ENCODE measurements around the gene ARPC3. TPM values are rescaled to one million over a fixed set of nuclear protein-coding genes. Genes with fewer than 3 reads are reported as not detected.
A peak's percentile ranks its signal among the peaks of the same experiment; 100 is the strongest.

ARPC3 gene
- total and polyA plus RNA-seq, 9 of the 15 experiments (the other 6 are each of a cell fraction or from before 2014, with no cell fraction given): 74.2 to 575 (median 345) TPM

- TF ChIP-seq, protein P1, sequence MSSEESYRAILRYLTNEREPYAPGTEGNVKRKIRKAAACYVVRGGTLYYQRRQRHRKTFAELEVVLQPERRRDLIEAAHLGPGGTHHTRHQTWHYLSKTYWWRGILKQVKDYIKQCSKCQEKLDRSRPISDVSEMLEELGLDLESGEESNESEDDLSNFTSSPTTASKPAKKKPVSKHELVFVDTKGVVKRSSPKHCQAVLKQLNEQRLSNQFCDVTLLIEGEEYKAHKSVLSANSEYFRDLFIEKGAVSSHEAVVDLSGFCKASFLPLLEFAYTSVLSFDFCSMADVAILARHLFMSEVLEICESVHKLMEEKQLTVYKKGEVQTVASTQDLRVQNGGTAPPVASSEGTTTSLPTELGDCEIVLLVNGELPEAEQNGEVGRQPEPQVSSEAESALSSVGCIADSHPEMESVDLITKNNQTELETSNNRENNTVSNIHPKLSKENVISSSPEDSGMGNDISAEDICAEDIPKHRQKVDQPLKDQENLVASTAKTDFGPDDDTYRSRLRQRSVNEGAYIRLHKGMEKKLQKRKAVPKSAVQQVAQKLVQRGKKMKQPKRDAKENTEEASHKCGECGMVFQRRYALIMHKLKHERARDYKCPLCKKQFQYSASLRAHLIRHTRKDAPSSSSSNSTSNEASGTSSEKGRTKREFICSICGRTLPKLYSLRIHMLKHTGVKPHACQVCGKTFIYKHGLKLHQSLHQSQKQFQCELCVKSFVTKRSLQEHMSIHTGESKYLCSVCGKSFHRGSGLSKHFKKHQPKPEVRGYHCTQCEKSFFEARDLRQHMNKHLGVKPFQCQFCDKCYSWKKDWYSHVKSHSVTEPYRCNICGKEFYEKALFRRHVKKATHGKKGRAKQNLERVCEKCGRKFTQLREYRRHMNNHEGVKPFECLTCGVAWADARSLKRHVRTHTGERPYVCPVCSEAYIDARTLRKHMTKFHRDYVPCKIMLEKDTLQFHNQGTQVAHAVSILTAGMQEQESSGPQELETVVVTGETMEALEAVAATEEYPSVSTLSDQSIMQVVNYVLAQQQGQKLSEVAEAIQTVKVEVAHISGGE (CRISPR knock-in tag; IDR thresholded peaks at IDR 0.05): peak in 1 of 3 experiments; percentile 17; a peak in 2 of 6 replicates
- TF ChIP-seq CSDE1 (IDR thresholded peaks at IDR 0.05) (no peak), XRCC4 (IDR thresholded peaks at IDR 0.05; ENCODE audit: extremely low read depth, insufficient read depth, insufficient read length) (no peak), BDP1 (IDR thresholded peaks at IDR 0.05; ENCODE audit: insufficient read depth, insufficient read length) (no peak), ZFP30 (CRISPR knock-in tag; IDR thresholded peaks at IDR 0.05; ENCODE audit: borderline replicate concordance) (no peak), PTBP1 (IDR thresholded peaks at IDR 0.05; ENCODE audit: low read depth, low read length) (0 out of 2 replicates have a peak, but pooled peaks have one; percentile 11), NEUROD1 (IDR thresholded peaks at IDR 0.05; ENCODE audit: borderline replicate concordance, low read depth, low read length, partially characterized antibody) (peak; percentile 93), ZNF124 (CRISPR knock-in tag; IDR thresholded peaks at IDR 0.05) (no peak), ZNF77 (CRISPR knock-in tag; IDR thresholded peaks at IDR 0.05) (no peak), IFI16 (CRISPR knock-in tag; IDR thresholded peaks at IDR 0.05) (no peak), BRD9 (IDR thresholded peaks at IDR 0.05; ENCODE audit: low read depth, partially characterized antibody) (peak; percentile 21), E2F3 (CRISPR knock-in tag; IDR thresholded peaks at IDR 0.05) (peak; percentile 55; the same call in 1 of the 2 replicates), PML (IDR thresholded peaks at IDR 0.05; ENCODE audit: low read length) (peak; percentile 68), ZNF316 (IDR thresholded peaks at IDR 0.05) (no peak), RB1 (IDR thresholded peaks at IDR 0.05; ENCODE audit: low read depth) (peak; percentile 71; the same call in 1 of the 2 replicates), NFE2L1 (tag; IDR thresholded peaks at IDR 0.05; ENCODE audit: borderline replicate concordance, low read depth) (no peak), GABPB2 (CRISPR knock-in tag; conservative IDR thresholded peaks at IDR 0.05) (no peak), SMC3 (conservative IDR thresholded peaks at IDR 0.05; ENCODE audit: insufficient read depth, low read depth, low read length) (0 out of 2 replicates have a peak, but pooled peaks have one; percentile 4)
- TF ChIP-seq, protein P2, sequence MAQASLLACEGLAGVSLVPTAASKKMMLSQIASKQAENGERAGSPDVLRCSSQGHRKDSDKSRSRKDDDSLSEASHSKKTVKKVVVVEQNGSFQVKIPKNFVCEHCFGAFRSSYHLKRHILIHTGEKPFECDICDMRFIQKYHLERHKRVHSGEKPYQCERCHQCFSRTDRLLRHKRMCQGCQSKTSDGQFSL (CRISPR knock-in tag; IDR thresholded peaks at IDR 0.05): no peak
- TF ChIP-seq, protein P2 (tag; IDR thresholded peaks at IDR 0.05): no peak
- TF ChIP-seq, protein P3, sequence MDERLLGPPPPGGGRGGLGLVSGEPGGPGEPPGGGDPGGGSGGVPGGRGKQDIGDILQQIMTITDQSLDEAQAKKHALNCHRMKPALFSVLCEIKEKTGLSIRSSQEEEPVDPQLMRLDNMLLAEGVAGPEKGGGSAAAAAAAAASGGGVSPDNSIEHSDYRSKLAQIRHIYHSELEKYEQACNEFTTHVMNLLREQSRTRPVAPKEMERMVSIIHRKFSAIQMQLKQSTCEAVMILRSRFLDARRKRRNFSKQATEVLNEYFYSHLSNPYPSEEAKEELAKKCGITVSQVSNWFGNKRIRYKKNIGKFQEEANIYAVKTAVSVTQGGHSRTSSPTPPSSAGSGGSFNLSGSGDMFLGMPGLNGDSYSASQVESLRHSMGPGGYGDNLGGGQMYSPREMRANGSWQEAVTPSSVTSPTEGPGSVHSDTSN (CRISPR knock-in tag; IDR thresholded peaks at IDR 0.05; ENCODE audit: low read depth): no peak
- TF ChIP-seq, protein P3 (tag; conservative IDR thresholded peaks at IDR 0.05; ENCODE audit: low read depth): no peak
Observed at GRCh38 chr12:110468214-110469048, 18.3 kb upstream of the ARPC3 start, which contains the start of the genes FAM216A and GPN3 (continued).
